ENCODE results near the gene TIAM2.
"Not testable (repeated sequence)": the region's sequence is repeated elsewhere in the genome, so short reads cannot be mapped to it uniquely, and the experiment has no call there.

TIAM2 gene

DNA sequence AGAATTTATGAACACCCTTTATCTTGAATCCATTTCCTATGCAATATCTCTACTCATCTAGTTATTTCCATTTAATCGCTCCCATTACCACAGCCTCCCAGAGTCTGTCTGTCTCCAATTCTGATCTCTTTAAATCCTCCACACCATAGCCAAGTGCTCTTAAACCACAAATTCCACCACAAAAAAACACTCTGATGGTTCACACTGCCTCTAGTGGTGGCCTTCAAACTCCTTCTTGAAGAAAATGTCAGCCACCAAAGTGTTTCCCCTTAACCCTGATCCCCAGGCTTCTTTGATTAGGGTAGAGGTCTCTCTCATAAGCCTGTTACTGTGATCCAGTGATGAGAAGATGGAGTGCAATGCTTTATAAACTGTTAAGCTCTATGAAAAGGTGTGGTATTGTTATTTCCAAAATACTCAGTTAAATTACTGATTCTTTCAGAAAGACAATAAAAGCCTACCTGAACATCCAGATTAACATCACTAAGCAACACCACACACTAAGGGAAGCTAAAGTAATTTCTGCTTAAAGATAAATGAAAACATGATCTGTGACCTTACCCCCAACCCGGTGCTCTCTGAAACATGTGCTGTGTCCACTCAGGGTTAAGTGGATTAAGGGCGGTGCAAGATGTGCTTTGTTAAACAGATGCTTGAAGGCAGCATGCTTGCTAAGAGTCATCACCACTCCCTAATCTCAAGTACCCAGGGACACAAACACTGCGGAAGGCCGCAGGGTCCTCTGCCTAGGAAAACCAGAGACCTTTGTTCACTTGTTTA lies 273.2 kb downstream of the TIAM2 start:
- not testable (repeated sequence) for DNase-seq

DNA sequence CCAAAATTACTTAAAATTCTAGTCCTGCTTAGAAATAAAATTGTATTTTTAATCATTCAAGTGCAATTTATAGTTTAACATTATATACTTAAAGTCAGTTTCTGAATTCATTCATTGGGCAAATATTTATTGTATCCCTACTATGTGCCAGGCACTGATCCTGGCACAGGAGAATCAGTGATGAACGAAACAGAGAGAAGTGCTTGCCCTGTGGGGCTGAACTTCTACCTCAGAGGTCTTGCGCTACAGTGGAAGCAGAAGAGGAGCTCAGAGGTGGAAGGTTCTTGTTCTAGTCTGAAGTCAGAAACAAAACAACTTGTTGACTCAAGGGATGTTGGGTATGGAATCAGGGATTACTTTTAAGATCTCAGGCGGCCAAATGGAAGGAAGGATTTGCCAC lies 274.6 kb downstream of the TIAM2 start:
- no peak for DNase-seq

DNA sequence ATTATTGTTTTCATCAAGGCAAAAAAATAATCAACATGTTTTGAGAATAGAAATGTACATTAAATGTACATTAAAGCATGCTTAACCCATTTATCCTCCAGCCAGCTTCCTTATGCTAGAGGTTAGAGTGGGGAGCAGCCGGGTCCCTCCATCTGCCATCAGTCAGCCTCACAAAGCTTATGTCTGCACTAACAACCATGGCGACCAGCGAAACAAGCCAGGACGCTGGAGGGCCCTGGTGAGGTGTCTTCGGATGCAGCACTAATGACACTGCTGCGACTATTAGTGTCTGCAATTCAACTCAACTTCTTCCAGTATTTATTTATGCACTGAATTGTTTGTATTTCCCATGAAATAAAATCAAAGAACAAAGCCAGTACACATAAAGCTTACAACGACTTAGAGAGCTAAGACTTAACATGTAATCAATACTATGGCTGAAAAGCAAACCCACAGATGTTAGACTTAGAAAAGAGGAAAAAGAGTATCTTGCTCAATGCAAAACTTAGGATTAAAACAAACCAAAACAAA lies 275.5 kb downstream of the TIAM2 start:
- DNase-seq: no peak

DNA sequence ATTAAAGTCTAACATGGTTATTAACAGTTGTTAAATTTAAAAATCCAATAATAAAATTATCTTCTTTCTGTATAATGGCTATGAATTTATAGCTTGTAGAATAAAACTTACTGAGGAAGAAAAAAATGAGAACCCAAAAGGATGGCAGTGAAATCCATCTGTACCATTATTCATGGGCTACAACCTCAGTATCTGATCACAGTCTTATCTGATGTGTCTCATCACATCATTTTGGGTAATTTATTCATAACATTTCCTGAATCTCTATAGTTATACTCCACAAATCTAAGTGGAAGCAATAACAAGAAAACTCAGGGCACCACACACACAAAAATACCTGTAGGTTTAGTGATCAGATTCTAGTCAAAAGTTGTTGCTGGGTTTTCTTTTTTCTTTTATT lies 276.0 kb downstream of the TIAM2 start:
- no peak for DNase-seq

DNA sequence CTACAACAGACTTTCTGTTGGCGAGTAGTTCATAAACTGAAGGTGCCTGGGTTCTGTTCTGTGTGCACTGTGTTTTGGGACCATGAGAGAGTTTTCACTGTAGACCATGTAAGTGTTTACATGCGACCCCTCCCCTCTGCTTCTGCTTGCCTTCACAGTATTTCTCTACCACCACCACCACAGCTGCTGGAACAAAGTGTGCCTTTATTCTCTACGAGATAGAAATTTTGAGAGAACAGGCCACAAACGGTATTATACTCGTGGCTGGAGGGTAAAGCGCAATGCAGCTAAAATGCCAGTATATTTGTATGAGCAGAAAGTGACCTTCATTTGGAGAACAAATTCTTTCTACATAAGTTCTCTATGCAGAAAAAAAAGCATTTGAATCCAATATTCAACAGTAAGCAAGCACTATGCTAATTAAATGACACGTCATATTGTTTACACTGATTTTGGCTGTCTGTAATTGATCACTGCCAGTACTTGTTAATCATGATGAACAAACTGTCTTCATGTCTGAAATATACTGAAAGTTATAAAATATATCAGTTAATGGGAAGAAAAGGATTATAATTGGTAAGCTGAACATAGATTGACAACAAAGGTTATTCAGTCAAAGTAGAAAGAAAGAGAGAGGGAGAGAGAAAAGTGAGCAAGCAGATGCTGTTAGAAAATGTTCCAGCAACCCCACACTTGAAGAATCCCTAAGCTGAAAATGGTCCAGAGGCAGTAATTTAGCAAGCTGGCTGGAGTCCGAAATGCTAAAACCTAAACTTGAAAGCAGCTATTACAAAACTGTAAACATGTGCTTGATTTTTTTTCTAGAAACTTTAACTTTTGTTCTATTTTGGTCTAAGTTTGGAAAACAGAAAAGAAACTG lies 277.5 kb downstream of the TIAM2 start:
- DNase-seq: no peak

DNA sequence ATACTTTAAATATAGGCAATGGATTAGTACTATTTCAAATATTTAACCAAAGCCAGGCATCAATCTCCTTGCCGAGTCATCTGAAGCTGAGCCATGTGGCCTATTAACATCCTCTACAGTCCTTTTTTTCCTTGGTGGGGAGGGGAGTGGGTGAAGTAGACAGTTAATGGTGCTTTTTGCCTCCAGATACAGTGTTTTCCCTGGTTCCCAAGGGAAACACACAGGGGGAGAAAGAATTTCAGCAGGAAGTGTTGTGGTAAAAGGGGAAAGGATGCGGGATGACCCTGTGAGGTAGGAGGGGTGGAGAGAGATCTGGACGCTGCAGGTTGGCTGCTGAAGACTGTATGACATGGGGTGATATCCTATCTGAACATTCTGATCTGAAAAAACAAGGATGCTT lies 278.3 kb downstream of the TIAM2 start:
- no peak for DNase-seq

DNA sequence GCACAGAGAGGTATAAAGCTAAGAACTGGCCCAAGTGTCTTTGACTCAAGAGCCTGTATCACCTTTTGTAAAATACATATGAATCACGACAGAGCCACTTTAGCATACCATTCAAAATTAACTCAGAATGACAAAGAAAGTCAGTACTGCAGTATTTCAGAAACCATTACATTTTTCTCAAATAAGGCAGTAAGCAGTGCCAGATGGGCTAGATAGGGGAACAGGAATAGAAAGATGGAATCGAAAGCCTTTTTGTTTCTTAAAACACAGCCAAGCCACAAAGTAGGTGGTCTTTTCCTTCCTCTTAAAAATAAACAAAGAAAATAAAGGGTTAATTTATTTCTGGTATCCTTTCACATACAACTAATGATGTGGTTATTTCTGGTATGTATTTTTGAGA lies 279.0 kb downstream of the TIAM2 start:
- no peak for DNase-seq

DNA sequence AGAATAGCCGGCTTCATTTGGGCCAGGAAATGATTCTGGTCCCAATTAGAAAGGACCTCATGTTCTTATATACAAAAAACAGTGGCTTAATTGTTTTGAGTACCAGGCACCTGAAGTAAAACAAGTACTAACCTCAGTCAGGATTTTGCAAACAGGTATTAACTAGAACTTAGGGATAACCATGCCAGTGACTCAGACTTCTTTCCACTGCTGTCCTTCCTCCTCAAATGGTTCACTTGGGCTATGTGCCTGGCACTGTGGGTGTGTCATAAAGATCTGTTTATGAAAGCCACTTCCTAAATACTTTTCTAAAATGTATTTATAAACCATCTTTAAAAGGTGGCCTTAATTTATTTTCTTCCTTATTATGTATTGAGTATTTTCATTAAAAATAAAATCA lies 279.4 kb downstream of the TIAM2 start:
- no peak for DNase-seq

DNA sequence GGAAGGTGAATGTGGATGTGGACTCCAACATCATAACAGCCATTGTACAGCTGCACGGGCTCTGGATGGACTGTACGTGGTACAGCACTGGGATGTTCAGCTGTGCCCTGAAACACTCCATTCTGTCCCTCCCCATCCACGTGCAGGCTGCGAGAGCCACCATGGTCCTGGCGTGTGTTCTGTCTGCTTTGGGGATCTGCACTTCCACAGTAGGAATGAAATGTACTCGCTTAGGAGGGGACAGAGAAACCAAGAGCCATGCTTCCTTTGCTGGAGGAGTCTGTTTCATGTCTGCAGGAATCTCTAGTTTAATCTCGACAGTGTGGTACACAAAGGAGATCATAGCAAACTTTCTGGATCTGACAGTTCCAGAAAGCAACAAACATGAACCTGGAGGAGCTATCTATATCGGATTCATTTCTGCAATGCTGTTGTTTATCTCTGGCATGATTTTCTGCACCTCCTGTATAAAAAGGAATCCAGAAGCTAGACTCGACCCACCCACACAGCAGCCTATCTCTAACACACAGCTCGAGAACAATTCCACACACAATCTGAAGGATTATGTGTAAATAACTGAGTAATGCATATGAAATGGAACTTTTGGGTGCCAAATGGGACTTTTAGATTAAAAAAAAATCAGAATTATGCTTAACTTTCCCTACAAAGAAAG lies 280.8 kb downstream of the TIAM2 start:
- DNase-seq: no peak

DNA sequence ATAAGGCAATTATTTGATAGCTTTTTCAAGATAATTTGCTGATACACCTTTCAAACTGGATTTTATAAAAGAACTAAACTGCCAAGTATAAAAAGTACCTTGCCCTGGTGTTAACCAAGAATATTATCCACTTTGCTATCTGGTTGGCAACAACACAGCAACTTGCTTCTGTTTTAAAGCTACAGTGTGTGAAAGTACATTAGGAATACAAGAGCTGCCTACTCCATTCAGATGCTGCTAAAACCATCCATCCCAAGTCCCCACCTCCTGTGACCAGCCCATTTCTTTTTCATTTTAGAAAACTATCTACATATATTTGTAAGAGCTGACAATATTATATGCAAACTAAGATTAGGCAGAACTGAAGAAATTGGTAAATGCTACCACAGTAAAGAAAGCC lies 281.5 kb downstream of the TIAM2 start:
- no peak for DNase-seq

DNA sequence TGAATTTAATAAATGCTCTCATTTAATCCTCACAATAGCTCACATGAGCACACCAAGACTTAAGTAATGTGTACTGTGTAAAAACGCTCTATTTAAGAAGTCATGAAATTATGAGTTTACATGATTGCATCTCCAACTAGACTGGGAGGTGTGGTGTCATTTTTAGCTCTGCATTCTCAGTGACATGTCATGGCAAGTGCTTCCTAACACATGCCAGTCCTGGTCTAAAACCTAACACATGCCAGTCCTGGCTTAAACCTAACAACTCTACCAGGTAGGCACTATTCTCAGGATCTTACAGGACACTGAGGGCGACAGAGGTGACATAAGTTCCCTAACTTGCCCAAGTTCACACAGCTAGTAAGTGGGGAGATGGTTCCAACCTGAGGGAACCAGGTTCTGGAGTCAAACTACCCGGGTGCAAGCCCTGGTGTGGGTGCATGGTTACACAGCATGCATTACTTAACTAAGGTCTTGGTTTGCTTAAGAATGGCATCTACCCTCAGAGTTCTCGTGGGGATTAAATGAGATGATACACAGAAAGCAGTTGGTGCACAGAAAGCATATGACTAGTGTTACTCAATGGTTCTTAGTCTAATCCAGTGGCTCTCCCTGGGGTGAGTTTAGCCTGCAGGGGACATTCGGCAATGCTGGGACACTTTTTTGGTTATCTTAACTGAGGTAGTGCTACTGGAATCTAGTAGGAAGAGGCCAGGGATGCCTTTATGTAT lies 283.4 kb downstream of the TIAM2 start:
- DNase-seq: no peak

DNA sequence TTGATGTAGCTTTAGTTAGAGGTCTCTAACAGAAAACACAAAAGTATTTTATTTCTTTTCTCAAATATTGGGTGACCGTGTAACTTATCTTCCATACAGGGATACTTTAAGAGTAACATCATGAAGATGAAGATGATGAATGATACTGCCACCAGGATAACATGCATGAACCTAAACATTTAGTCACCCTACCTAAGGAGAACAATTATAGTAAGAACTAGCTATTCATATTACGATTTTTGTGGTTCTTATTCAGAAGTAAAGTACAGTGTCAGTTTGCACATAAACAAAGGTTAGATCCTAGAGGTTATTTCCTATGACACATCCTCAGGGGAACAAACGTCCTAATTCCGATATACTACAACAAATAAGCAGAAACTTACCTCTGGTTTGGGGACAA lies 289.7 kb downstream of the TIAM2 start:
- no peak for DNase-seq

DNA sequence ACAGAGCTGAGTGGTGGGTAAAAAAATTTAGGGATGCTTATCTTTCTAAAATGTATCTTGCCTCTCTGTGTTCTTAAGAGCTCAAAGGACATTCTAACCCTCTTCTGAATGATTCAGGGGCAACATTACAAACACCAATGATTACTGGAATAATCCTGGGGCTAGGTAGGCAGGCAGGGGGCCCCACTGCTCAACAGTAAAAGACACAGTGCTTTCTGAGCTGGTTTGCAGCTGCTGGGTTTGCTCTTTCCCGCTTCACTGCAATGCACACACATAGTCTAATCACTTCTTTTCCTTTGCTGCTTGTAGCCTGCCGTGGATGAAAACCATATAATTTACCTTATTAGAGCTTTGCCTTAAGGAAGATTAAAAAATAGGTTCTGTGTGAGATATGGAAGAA lies 292.6 kb downstream of the TIAM2 start:
- DNase-seq: no peak

DNA sequence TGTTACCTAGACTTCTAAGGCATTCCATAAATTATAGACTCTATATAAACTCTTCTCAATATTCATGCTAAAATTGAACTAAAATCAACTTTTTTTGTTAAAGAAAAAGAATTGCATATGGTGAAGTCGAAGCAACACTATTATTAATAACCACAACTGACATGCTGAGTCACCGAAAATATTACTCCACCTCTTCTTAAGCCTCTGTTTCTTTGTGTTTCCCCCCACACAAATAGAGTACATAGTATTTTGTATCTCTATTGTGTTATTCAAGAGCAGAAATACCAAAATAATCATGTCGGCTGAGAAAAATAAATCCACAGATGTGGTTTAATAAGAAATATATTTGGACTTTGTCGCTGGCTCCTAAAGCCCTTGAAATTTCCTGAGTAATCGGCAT lies 295.4 kb downstream of the TIAM2 start:
- no peak for DNase-seq

DNA sequence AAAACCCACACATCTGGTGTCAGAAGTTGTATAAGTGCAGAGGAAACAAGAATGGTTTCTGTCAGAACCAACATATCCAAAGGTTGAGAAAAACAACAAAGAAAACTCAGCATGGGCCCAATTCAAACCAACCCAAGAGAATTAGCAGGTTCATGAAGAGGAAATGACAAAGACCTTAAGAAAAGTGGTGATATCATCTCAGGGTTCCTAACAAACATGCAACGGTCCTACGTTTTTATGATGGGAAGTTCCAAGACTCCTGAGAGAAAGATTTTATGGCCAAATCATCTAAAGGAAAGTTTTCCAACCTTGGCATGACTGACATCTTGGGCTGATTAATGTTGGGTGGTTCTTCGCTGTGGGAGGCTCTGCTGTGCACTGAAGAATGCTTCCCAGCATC lies 296.2 kb downstream of the TIAM2 start:
- DNase-seq: no peak

DNA sequence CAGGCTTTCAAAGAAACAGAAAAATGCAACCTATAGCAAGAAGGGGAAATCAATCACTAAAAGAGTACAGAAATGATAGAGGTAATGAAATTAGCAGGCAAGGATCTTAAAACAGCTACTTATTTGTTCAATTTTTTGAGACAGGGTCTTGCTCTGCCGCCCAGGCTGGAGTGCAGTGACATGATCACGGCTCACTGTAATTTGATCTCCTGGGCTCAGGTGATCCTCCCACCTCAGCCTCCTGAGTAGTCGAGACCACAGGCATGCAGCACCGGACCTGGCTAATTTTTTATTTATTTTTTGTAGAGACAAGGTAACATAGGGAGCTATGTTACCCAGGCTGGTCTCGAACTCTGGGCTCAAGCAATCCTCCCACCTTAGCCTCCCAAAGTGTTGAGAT lies 297.6 kb downstream of the TIAM2 start:
- no peak for DNase-seq

DNA sequence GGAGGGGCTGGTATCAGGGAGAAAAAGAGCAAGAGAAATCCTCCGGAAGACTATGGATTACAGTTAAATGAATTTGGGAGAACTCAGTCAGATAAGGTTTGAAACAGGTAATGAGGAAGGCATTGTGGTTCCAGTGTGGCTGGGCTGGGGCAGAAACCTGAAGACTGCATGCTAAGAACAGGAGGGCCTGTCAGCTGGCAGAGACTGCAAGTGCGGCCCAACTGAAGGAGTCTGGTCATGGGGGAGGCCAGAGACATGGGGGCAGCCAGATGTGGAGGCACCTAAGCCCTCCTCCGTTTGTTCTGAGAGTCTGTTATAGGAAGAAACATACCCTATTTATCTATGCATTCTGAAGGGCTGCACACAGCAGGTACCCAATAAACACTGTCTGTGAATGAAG lies 302.6 kb downstream of the TIAM2 start:
- no peak for DNase-seq

DNA sequence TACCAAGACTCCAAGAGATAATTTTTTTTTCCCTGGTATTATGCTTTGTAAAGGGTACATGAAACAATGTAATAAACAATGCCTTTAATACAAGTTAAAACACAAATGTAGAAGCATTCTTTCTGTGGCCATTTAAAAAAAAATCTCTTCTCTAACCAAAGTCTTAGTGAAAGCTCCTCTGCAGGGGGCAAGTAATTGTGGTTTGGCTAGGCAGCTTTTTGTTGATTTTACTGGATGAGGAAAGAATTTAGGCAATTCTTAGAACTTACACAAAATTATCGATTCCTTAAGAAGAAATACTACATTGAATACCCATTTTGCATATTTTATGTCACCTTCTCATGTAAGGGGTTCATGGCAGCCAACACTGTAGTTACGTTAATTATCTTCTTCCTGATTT lies 306.8 kb downstream of the TIAM2 start:
- DNase-seq: no peak

DNA sequence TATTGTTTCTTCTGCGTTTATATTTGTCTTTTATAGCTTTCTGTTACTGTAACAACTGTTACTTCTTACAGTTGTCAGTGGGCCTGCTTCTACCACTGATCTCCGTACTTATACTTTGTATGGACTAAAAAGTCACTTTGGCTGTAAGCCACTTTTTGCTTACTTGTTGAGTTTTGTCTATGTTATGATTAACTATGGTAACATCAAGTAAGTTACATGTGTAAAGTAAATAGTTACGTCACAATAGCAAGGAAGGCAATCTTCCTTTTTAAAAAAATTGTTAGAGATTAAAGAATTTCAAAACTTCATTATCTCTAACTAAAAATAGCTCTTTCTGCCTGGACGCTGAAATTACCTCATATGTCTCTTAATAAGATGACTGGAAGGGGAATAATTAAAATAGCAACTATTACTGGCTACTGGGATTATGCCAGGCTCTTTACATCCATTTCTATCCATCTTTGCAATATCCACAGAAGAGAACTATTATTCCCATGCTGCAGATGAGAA lies 308.3 kb downstream of the TIAM2 start:
- DNase-seq: no peak

DNA sequence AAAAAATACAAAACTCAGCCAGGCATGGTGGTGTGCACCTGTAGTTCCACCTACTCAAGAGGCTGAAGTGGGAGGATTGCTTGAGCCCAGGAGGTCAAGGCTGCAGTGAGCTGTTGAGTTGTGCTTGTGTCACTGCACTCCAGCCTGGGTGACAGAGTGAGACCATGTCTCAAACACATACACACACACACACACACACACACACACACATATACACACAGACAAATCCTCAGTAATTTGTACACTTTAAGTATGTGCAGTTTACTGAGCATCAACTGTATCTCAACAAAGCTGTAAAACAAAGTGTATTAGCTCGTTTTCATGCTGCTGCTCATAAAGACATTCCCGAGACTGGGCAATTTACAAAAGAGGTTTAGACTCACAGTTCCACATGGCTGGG lies 311.8 kb downstream of the TIAM2 start:
- DNase-seq: no peak

Measured in NCI-H1092 (cell line).